GM12891 (cell line): Measurements from ENCODE around the gene ABCA1.

Source experiments
- DNase-seq: peaks from one replicate; pipeline ENCODE4 v3.0.0; 2011; ENCODE audit warnings: low spot score; ENCODE audit not compliant: insufficient read length
- FAIRE-seq: peaks from 2 replicates; lab custom pipeline; 2011; peaks lifted over from hg19 to GRCh38; lab: Jason Lieb, UNC
- PAX5 ChIP-seq: IDR thresholded peaks from 2 replicates; pipeline ENCODE4 v1.6.1; 2011; ENCODE audit warnings: low read length, moderate library complexity, mild to moderate bottlenecking; ENCODE audit not compliant: insufficient read depth, severe bottlenecking
- POLR2A ChIP-seq: IDR thresholded peaks from 2 replicates; pipeline ENCODE4 v1.6.1; 2011; ENCODE audit warnings: low read depth, low read length, control low read depth
- POLR2AphosphoS5 ChIP-seq: IDR thresholded peaks from 2 replicates; pipeline ENCODE4 v1.6.1; 2011; ENCODE audit warnings: low read depth, low read length, control low read depth
- POU2F2 ChIP-seq: IDR thresholded peaks from 2 replicates; pipeline ENCODE4 v1.6.1; 2011; ENCODE audit warnings: low read depth, mild to moderate bottlenecking, control low read depth, low read length, moderate library complexity
- SPI1 ChIP-seq: IDR thresholded peaks from 2 replicates; pipeline ENCODE4 v1.6.1; 2011; ENCODE audit warnings: low read depth, low read length, control low read depth
- TAF1 ChIP-seq: IDR thresholded peaks from 2 replicates; pipeline ENCODE4 v1.6.1; 2011; ENCODE audit warnings: low read depth, low read length, control low read depth

ABCA1 gene

DNA sequence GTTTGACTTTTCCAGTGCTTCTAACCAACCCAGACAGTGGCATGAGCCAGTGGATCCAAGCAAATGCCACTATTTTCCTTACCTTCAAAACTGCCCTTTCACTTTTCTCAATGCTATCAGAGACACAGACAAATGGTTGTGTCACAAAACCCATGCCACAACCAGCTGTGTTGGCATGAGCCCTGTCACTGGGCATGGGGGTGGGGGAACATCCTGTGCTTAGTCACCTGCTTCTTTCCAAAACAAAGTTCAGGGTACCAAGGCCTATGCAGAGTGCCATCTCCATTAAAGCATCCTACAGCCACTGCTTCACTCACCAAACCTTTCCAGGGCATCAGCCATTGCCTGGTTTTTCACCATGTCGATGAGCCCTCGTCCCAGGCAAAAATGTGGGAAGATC lies 133.9 kb downstream of the ABCA1 start:
- no peak for FAIRE-seq
- TF ChIP-seq TAF1 (no peak), PAX5 (no peak), POLR2AphosphoS5 (no peak), POLR2A (no peak), SPI1 (no peak), POU2F2 (no peak)
- no peak for DNase-seq

DNA sequence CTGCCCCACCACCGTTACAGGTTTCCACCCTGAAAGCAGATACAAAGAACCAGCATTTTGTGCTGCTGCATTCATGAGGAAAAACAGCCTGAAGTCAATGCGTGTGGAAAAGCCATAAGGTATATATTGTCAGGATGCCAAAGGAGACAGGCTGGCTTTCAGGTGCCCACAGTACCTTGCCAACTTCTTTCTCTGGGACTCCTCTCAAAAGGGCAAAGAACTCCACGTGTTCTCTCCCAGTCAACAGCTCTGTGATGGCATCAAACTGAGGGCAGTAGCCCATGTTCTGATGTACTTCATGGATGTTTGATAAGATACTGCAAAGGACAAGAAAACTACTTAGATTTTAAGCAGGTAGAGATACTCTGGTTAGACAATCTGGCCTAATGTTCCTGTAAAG lies 139.7 kb downstream of the ABCA1 start:
- TF ChIP-seq POU2F2 (no peak), POLR2A (no peak), PAX5 (no peak), POLR2AphosphoS5 (no peak), SPI1 (no peak), TAF1 (no peak)
- DNase-seq, result no peak
- FAIRE-seq, result no peak

DNA sequence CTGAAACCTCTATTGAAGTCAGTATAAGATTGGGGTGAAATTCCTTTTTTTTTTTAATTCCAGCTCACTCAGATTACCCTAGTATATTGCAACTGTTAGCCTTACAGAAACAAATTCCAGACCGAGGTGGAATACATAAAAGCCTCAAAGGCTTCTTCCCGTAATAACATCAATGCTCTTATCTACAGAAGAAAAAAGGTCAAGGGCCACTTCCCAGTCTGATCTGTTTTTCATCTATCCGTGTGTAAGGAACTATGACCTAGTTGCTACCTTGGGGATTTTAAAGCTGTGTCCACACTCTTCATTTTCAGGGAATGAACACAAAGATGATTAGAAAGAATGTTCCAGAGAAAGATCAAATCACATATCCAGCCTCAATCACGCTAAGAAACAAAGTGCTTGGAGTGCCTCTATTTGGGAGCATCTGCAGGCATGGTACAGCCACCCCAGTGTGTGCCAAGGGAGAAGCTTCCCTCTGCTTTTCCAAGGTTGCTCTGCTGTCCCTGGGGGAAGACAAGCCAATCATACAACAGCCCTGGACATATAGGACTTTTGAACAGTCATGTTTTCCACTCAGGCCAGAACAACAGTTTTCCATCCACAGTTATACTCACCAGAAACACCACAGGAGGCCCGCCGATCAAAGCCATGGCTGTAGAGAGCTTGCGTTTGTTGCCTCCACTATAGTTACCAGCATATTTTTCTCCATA lies 140.5 kb downstream of the ABCA1 start:
- no peak for DNase-seq
- TF ChIP-seq POU2F2 (no peak), POLR2A (no peak), PAX5 (no peak), POLR2AphosphoS5 (no peak), TAF1 (no peak), SPI1 (no peak)
- FAIRE-seq, result no peak

- DNase-seq (no peak), FAIRE-seq (no peak)
- no peak for TF ChIP-seq POLR2AphosphoS5
- TF ChIP-seq SPI1, result no peak
- no peak for TF ChIP-seq TAF1
- no peak for TF ChIP-seq POLR2A
- no peak for TF ChIP-seq POU2F2
- TF ChIP-seq PAX5, result no peak
Observed at GRCh38 chr9:104786293-104786692, 141.7 kb downstream of the ABCA1 start.

GRCh38 chr9:104784098-104784497 lies 143.9 kb downstream of the ABCA1 start:
- TF ChIP-seq POLR2A, result no peak
- no peak for TF ChIP-seq POLR2AphosphoS5
- TF ChIP-seq TAF1, result no peak
- TF ChIP-seq SPI1, result peak; percentile 49; the same call in 1 of the 2 replicates
- no peak for DNase-seq
- peak; percentile 47 for FAIRE-seq

- no peak for FAIRE-seq
- no peak for DNase-seq
- TF ChIP-seq SPI1, result no peak
Observed at GRCh38 chr9:104783588-104783987, 144.4 kb downstream of the ABCA1 start.

- DNase-seq (no peak), FAIRE-seq (no peak)
- TF ChIP-seq POLR2AphosphoS5 (no peak), SPI1 (peak; percentile 45; the same call in 1 of the 2 replicates), POU2F2 (no peak)
Observed at GRCh38 chr9:104780796-104781395, 147.1 kb downstream of the ABCA1 start.

GRCh38 chr9:104779946-104780535 lies 147.9 kb downstream of the ABCA1 start:
- DNase-seq (no peak), FAIRE-seq (peak; percentile 68)
- no peak for TF ChIP-seq TAF1
- no peak for TF ChIP-seq SPI1
- TF ChIP-seq POLR2AphosphoS5, result no peak
- no peak for TF ChIP-seq POLR2A
- no peak for TF ChIP-seq POU2F2
- no peak for TF ChIP-seq PAX5

GRCh38 chr9:104779334-104779733 lies 148.6 kb downstream of the ABCA1 start:
- DNase-seq, result no peak
- FAIRE-seq, result no peak
- TF ChIP-seq SPI1 (no peak), POLR2A (no peak), POLR2AphosphoS5 (no peak), TAF1 (no peak), POU2F2 (no peak), PAX5 (no peak)
